Measurements from ENCODE around the gene ADARB2.

The ADARB2 gene

DNA sequence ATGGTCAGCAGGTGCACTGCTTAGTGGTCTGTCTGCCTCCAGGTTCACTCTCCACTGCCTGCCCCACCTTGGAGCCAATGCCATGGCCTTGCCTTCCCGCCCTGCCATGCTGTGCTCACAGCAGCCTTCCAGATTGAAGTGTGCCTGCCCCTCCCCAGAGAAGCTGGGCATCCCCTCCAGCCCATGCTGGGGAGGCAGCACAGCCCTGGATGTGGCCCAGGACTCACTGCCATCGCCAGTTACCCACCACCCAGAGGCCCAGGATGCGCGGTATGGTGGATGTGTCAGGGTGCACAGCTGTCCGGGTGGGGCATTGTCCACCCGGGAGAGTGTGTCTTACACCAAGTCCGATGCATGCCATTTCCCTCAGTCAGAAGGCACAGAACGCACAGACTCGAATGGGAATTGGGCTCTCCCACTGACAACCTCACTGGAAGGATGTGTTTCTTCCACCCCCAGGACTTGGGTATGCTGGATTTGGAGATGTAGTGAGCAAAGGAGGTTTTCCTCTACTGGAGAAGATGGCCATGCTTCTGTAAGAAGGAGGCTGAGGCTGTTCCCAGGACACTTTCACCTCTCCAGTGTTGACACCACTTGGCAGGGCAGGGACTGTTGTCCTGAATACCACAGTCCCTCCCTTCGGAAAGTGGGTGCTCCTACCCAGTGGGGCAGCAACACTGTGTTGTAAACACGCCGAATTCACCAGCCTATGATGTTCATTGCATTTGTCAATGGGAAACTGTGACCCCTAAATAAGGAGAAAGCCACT is 122.0 kb downstream of the ADARB2 start:
- TF ChIP-seq, protein P1, sequence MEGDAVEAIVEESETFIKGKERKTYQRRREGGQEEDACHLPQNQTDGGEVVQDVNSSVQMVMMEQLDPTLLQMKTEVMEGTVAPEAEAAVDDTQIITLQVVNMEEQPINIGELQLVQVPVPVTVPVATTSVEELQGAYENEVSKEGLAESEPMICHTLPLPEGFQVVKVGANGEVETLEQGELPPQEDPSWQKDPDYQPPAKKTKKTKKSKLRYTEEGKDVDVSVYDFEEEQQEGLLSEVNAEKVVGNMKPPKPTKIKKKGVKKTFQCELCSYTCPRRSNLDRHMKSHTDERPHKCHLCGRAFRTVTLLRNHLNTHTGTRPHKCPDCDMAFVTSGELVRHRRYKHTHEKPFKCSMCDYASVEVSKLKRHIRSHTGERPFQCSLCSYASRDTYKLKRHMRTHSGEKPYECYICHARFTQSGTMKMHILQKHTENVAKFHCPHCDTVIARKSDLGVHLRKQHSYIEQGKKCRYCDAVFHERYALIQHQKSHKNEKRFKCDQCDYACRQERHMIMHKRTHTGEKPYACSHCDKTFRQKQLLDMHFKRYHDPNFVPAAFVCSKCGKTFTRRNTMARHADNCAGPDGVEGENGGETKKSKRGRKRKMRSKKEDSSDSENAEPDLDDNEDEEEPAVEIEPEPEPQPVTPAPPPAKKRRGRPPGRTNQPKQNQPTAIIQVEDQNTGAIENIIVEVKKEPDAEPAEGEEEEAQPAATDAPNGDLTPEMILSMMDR (IDR thresholded peaks at IDR 0.05; ENCODE audit: low read depth, low read length) = no peak
- no peak for DNase-seq (ENCODE audit: extremely low read depth, low read depth)

DNA sequence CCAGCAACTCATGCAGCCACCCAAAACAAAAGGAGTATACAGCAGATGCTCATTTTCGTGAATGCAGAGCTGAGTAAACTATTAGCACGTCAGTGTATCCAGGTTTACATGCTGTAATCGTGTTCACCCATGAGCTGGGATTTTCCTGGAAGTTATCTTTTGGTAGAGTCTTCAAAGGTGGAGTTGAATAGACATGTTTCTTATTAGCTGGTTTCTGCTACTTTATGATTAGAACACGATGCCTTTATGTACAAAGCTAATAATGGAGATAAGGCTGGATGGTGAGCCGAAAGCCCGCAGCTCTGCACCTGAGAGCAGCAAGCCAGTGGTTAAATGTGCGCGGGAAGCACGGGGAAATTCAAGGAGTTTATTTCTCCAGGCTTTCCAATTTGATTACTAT is 123.8 kb downstream of the ADARB2 start:
- TF ChIP-seq, protein P1 (IDR thresholded peaks at IDR 0.05; ENCODE audit: low read depth, low read length) = no peak
- DNase-seq (ENCODE audit: extremely low read depth, low read depth) = no peak

DNA sequence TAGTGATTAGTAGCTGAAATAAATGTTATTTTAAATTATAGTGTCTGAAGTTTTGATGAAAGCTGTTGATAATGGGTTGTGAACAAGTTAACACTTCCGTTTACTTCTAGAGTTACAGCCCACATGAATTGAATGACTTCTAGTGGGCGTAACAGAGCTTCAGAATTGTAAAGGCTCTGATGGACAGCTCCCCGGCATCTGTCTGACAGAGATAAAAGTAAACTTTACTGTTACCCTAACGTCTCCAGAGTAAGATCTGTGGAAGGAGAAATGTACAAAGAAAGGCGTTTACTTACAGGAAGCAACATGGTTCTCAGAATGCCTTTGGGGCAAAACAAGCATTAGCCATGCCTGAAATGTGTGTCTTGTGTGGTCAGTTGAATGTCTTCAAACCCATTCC is 124.4 kb downstream of the ADARB2 start:
- no peak for DNase-seq (ENCODE audit: extremely low read depth, low read depth)
- TF ChIP-seq, protein P1 (IDR thresholded peaks at IDR 0.05; ENCODE audit: low read depth, low read length) = no peak

DNA sequence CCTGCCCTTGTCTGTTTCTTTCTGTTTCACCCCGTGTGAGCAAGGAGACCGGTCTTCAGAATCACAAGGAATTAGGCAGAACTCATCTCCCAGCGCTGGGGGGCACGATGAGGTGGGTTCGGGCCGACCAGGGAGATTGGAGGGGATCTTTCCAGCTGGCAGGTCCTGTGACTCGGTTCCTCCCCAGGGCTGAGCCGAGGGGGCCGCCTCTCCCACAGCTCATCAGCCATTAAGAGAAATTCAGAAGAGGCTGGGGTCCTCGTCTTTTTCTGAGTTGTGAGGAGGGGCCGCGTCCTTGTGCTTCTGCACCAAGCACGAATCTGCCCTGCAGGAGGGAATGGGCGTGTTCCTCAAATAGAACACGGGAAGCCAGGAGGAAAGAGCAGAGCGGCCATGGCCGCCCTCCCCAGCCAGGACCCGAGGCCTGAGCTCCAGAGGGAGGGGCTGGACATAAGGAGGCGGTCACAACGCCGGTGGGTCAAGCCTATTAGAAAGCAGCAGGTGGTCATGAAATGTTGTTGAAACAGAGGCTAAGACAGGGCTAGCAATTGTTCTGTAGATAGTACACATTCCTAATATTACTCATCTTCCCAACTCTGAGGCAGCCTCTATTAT is 125.3 kb downstream of the ADARB2 start:
- DNase-seq (ENCODE audit: extremely low read depth, low read depth) = no peak
- TF ChIP-seq, protein P1 (IDR thresholded peaks at IDR 0.05; ENCODE audit: low read depth, low read length) = no peak

DNA sequence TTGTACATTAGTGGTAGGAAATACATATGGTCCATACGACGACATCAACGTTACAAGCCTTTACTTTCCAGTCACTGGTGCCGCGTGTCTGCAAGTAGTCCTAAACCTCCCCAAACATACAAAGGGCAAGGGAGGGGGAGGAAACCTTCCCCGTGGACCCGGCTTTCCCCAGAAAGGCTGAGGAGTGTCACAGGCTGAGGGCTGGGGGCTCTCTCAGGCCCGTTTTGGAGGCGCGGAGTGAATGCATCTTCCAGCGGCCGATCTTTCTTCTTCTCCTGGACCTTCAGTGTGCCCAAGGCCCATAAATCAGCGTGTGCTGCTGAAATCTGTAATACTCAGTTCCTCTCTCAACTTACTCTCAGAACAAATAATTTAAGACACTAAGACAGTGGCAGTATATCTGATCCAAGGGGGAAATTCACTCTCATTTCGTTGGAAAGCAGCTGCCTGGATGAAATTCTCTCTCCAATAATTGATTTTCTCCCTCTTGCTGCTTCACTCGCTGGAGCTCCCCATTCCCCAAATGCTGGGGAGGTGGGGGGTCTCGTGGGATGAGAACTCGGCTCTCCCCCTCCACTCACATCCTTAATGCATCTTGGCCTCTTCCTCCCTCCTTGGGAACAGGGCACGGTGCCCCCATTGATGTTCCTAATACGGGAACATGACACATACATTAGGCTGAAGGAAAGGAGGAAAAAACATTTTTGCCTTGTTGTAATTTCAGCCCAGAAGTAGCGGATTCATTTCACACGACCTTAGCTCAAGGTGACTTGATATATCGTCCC is 126.1 kb downstream of the ADARB2 start:
- DNase-seq (ENCODE audit: extremely low read depth, low read depth) = no peak
- TF ChIP-seq, protein P1 (IDR thresholded peaks at IDR 0.05; ENCODE audit: low read depth, low read length) = no peak

DNA sequence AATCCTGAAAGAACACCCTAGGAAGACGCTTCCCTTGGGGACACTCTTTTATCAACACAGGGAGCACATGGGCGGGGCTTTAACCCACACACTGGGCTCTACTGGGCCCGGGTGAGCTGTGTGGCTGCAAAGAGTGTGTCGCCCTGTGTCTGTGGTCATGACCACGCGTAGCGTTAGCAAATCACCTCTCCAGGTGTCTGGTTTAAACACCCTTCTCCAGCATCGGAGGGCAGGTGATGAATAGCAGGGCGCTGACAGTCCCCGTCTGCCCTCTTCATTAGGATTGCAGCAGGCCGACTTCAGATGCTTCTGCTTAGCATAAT is 127.7 kb downstream of the ADARB2 start:
- DNase-seq (ENCODE audit: extremely low read depth, low read depth) = no peak
- TF ChIP-seq, protein P1 (IDR thresholded peaks at IDR 0.05; ENCODE audit: low read depth, low read length) = no peak
